ENCODE results near the gene TMEM242. TPM values are rescaled to one million over a fixed set of nuclear protein-coding genes. Genes with fewer than 3 reads are reported as not detected.
A peak's percentile ranks its signal among the peaks of the same experiment; 100 is the strongest.

The TMEM242 gene
- total and polyA plus RNA-seq, 2 donors (not counting 3 experiments of a cell fraction or from before 2014, with no cell fraction given) = 5.3 to 15.5 TPM

DNA sequence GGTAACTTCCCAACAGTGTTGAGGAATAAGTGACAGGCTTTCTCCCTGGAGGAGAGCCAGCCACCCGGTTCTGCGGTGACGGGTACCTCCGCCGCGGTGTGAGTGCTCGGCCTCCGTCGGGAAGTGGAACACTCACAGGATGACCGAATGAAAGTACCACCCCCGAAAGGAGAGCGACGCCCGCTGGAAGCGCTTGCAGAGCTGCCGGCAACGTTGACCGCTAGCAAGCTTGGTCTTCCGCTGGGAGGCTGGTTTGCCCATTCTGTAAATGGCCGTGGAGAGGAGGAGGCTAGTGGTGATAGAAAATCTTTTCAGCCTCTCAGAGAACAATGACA is 614 bp upstream of the TMEM242 start:
- Histone ChIP-seq H3K9me3 (replicated peaks; ENCODE audit: control insufficient read depth, insufficient read depth, low read length) (no peaks in the 10 kb centered on the region), H3K79me2 (ENCODE audit: control insufficient read depth, insufficient read depth, low read length) (peaks cover 8% of the 10 kb centered on the region), H3K9ac (replicated peaks; ENCODE audit: extremely low read depth, insufficient read depth, low read length) (peak overlapping the region; percentile 88), H3K27me3 (ENCODE audit: control insufficient read depth in 2 of 2, insufficient read depth in 2 of 2, low read length in 2 of 2) (no peaks in the 10 kb centered on the region), H3K4me2 (ENCODE audit: insufficient read depth, low read length) (peak overlapping the region; percentile 94), H3K36me3 (ENCODE audit: control insufficient read depth in 2 of 2, extremely low read depth in 1 of 2, insufficient read depth in 2 of 2, low read length in 2 of 2) (no peaks in the 10 kb centered on the region), H3K4me3 (replicated peaks in 1 of 3; ENCODE audit: insufficient read depth in 1 of 3, low read depth in 1 of 3, low read length in 3 of 3) (peak overlapping the region; percentile 4 to 89 (median 70)), H3K4me1 (ENCODE audit: control insufficient read depth, extremely low read depth, insufficient read depth, low read length) (peaks cover 32% of the 10 kb centered on the region), H2AFZ (ENCODE audit: low read depth, low read length) (peak overlapping the region; percentile 86), H3K27ac (ENCODE audit: insufficient read depth, low read depth, low read length) (peak overlapping the region; percentile 94), H3K9me1 (replicated peaks; ENCODE audit: control insufficient read depth, extremely low read depth, insufficient read depth, low read length) (no peaks in the 10 kb centered on the region), H4K20me1 (replicated peaks; ENCODE audit: control insufficient read depth, extremely low read depth, insufficient read depth, low read length) (no peaks in the 10 kb centered on the region)
- FAIRE-seq (peak; percentile 75), DNase-seq (ENCODE audit: low read depth, low spot score) (peak; percentile 89)
- intact Hi-C loops (cut with micrococcal nuclease) (loop anchor here (1.0 to 10.0 kb wide), 8 partner anchors 56 to 811 kb away; no protein-coding TSS in a partner anchor), dilution Hi-C loops (cut with MboI; ENCODE audit: extremely low pct_ligation_motif_present, low sequenced_read_pairs) (no loop called here)
- ChIA-PET CTCF (interaction anchor here (0.8 to 5.3 kb wide), 9 partner anchors 9 to 433 kb away, joined by 3 to 62 read pairs (median 5); no protein-coding TSS in a partner anchor), POLR2A (interaction anchor here (0.6 to 1.3 kb wide), 3 partner anchors 290 to 333 kb away, joined by 3 to 4 read pairs (median 3); no protein-coding TSS in a partner anchor)
- no peak for TF ChIP-seq GATA2 (IDR thresholded peaks at IDR 0.05; ENCODE audit: insufficient read depth, insufficient read length, low read depth, low read length)
- TF ChIP-seq, protein P1, sequence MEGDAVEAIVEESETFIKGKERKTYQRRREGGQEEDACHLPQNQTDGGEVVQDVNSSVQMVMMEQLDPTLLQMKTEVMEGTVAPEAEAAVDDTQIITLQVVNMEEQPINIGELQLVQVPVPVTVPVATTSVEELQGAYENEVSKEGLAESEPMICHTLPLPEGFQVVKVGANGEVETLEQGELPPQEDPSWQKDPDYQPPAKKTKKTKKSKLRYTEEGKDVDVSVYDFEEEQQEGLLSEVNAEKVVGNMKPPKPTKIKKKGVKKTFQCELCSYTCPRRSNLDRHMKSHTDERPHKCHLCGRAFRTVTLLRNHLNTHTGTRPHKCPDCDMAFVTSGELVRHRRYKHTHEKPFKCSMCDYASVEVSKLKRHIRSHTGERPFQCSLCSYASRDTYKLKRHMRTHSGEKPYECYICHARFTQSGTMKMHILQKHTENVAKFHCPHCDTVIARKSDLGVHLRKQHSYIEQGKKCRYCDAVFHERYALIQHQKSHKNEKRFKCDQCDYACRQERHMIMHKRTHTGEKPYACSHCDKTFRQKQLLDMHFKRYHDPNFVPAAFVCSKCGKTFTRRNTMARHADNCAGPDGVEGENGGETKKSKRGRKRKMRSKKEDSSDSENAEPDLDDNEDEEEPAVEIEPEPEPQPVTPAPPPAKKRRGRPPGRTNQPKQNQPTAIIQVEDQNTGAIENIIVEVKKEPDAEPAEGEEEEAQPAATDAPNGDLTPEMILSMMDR (IDR thresholded peaks at IDR 0.05; ENCODE audit: extremely low read depth in 1 of 2, insufficient read depth in 1 of 2, low read depth in 1 of 2, low read length in 2 of 2) = peak in 1 of 2 donors; percentile 38
- no TSS peak for BruUV-seq (replicated peaks)

DNA sequence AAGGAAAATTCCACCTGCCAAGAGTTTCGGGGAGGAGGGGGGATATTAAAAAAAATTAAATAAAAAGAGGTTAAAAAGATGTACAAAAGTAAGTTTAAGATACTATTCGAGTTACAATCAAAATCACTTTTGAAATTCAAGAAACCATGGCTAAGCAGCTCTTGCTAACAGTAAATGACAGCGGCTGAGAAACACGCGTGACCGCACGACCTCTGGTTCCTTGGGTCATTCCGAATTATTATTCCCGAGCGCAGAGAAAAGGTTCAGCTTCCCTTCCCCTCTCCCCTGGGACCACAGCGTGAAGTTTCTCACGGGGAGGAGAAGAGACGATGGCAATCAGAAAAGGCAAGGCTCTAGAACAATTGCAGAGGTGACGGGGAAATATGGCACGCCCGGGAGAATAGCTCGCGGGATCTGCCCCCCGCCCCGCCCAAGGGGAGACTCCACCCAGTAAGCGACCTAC is 496 bp downstream of the TMEM242 start:
- peak overlapping the region; percentile 94 for H3K27ac ChIP-seq (ENCODE audit: insufficient read depth, low read depth, low read length)
- H3K36me3 ChIP-seq (ENCODE audit: control insufficient read depth in 2 of 2, extremely low read depth in 1 of 2, insufficient read depth in 2 of 2, low read length in 2 of 2) = peaks cover 0 to 3% of the 10 kb centered on the region in 2 experiments
- DNase-seq (ENCODE audit: low read depth, low spot score) = no peak
- no peaks in the 10 kb centered on the region for H3K9me3 ChIP-seq (replicated peaks; ENCODE audit: control insufficient read depth, insufficient read depth, low read length)
- no TSS peak for BruUV-seq (replicated peaks)
- ChIA-PET CTCF (interaction anchor here (1.0 to 5.3 kb wide), 6 partner anchors 8 to 347 kb away, joined by 3 to 62 read pairs (median 12); no protein-coding TSS in a partner anchor), POLR2A (interaction anchor here (0.7 to 1.3 kb wide), 3 partner anchors 8 to 314 kb away, joined by 3 to 4 read pairs (median 4); no protein-coding TSS in a partner anchor)
- dilution Hi-C loops (cut with MboI; ENCODE audit: extremely low pct_ligation_motif_present, low sequenced_read_pairs) (no loop called here), intact Hi-C loops (cut with micrococcal nuclease) (loop anchor here (1.0 to 10.0 kb wide), 6 partner anchors 57 to 812 kb away; no protein-coding TSS in a partner anchor)
- H2AFZ ChIP-seq (ENCODE audit: low read depth, low read length) = peak overlapping the region; percentile 68
- H3K4me2 ChIP-seq (ENCODE audit: insufficient read depth, low read length) = peak overlapping the region; percentile 66
- peak overlapping the region; percentile 88 for H3K9ac ChIP-seq (replicated peaks; ENCODE audit: extremely low read depth, insufficient read depth, low read length)
- H3K27me3 ChIP-seq (ENCODE audit: control insufficient read depth in 2 of 2, insufficient read depth in 2 of 2, low read length in 2 of 2) = no peaks in the 10 kb centered on the region
- peaks cover 26% of the 10 kb centered on the region for H3K4me1 ChIP-seq (ENCODE audit: control insufficient read depth, extremely low read depth, insufficient read depth, low read length)
- peak; percentile 79 for FAIRE-seq
- TF ChIP-seq MYC (IDR thresholded peaks at IDR 0.05; ENCODE audit: low read depth, low read length) (no peak), JUN (IDR thresholded peaks at IDR 0.05; ENCODE audit: borderline replicate concordance, insufficient read depth, insufficient read length, low read depth) (no peak), GATA2 (IDR thresholded peaks at IDR 0.05; ENCODE audit: insufficient read depth, insufficient read length, low read depth, low read length) (no peak)
- TF ChIP-seq, protein P2, sequence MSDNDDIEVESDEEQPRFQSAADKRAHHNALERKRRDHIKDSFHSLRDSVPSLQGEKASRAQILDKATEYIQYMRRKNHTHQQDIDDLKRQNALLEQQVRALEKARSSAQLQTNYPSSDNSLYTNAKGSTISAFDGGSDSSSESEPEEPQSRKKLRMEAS (IDR thresholded peaks at IDR 0.05; ENCODE audit: insufficient read depth, insufficient read length) = no peak
- peaks cover 8% of the 10 kb centered on the region for H3K79me2 ChIP-seq (ENCODE audit: control insufficient read depth, insufficient read depth, low read length)
- no peaks in the 10 kb centered on the region for H4K20me1 ChIP-seq (replicated peaks; ENCODE audit: control insufficient read depth, extremely low read depth, insufficient read depth, low read length)
- H3K9me1 ChIP-seq (replicated peaks; ENCODE audit: control insufficient read depth, extremely low read depth, insufficient read depth, low read length) = no peaks in the 10 kb centered on the region
- H3K4me3 ChIP-seq (replicated peaks in 1 of 3; ENCODE audit: insufficient read depth in 1 of 3, low read depth in 1 of 3, low read length in 3 of 3) = peak overlapping the region; percentile 70 to 89 (median 72)

Data from endothelial cell of umbilical vein (primary cell).